Skin of body (tissue), 2 donors: ENCODE results near the gene SREK1IP1. TPM values are rescaled to one million over a fixed set of nuclear protein-coding genes. Genes with fewer than 3 reads are reported as not detected.
"Not testable (repeated sequence)": the region's sequence is repeated elsewhere in the genome, so short reads cannot be mapped to it uniquely, and the experiment has no call there.

Experiments used
- DNase-seq: peaks from one replicate; lab custom pipeline; 2025; lab: John Stamatoyannopoulos, UW
- total RNA-seq: library from RNA; depleted of rRNA; stranded (reverse); fragments of >200 nt; gene quantifications from one replicate; pipeline ENCODE4 v1.2.3, GENCODE V29; 2014

SREK1IP1 gene
- total RNA-seq, 1 donor from 2014 or later: 15.0 TPM

DNA sequence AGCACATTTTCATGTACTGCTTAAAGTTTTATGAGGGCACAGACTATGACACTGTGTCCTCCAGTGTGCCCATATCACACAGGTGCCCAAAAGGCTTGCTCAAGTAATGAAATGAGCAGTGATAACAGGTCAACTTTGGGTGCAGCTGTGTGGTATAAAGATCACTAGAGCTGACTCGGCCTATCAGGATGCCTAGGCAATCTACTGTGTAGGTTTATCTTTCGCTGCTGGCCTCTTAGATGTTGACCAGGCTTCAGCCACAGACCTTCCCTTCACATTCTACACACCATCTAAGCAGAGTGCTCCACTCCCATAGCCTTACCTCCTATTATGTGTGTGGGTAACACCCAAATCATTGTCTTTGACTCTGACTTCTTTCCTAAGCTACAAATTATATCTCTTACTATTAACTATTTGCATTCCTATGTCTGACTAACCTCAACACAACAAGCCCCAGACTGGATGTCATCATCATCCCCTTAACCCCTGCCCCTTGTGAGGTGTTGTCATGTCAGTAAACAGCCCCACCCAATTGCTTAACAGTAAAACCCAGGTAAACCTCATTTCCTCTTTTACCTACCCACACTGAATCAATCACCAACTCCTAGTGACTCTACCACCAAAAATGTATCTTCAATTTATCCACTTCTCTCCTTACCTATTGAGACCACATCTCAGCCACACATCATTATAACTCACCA lies 2.5 kb downstream of the SREK1IP1 start:
- no peak for DNase-seq

DNA sequence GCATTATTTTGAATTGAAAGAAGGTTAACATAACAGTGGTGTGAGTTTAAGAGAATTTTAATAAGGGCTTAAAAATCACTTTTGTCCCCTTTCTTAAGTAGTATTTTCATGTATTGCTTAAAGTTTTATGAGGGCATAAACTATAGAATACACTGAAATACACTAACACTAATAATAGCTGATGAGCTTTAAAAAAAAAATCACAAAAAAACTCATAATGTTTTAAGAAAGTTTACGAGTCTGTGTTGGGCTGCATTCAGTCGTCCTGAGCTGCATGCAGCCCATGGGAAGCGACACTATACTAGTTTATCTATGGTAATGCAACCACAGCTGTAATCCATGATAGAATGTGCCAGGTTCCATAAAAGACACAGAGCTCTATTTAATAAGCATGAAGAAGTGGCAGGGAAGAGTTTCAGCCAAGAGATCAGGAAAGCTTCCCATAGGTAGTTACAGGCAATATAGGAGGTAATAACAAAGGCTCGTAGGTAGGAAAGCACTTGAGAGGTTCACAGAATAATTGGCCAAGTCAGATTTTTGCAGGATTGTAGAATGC lies 4.5 kb downstream of the SREK1IP1 start:
- no peak for DNase-seq

DNA sequence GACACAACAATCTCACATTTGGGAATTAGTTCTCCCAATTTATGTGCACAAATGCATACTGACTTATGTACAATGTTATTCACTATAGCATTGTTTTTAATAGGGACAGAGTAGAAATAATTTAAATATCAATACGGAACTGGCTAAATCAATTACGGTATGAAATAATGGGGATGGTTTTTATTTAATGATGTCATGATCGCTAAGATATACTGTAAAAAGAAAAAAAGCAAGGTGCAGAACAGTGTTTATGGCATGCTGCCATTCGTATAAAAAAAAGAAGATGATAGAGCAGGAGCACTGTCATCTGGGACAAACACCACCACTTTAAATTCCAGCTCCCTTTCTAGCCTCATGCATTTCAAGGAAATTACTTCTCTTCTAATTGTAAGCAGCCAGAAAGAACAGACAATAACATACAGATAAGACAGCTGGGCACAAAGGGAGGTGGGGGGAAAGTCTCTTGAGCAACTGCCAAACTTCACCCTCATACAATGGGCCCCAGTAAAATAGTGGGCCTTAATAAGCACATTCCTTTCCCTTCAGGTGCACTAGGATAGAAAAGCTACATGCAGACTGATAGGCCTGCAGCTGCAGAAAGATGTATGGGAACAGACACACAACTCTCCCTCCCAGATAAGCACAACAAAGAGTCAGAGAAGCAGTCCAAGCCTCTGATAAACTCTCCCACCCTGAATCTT lies 8.4 kb downstream of the SREK1IP1 start:
- no peak for DNase-seq

DNA sequence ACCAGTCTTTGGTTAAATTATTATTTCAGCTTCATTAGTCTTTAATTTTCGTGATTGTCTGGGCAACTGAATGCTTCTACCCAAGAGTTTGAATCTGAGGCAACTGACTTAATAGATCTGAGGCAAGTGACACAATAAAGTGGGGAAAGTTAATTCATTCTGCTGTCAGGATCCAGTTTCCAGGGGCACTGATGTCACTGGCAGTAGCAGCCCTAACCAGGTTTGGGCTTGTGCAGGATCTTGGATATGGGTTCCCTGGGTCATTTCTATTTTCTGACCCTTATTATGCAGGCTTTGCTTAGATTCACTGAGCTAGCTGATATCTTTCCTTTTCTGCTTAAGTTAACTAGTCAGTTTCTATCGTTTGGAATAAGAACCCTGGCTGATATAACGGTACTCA lies 9.6 kb downstream of the SREK1IP1 start:
- DNase-seq: no peak

DNA sequence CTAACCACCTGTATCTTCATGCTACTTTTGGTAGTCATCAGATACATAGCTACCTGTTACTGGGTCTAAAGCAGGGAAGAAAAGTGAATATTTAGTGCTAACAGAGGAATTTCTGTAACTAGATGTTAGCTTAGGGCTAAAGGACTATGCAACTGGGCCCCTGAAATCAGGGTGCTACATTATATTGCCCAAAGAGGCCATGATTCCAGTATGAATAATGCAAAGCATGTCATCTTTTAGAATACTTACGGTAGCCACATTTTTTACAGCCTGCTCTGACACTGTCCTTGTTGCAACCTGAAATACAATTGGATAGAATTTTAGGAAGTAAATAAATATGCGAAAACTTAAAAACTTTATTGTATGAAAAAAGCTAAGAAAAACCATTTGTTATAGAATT lies 14.4 kb downstream of the SREK1IP1 start:
- no peak for DNase-seq

DNA sequence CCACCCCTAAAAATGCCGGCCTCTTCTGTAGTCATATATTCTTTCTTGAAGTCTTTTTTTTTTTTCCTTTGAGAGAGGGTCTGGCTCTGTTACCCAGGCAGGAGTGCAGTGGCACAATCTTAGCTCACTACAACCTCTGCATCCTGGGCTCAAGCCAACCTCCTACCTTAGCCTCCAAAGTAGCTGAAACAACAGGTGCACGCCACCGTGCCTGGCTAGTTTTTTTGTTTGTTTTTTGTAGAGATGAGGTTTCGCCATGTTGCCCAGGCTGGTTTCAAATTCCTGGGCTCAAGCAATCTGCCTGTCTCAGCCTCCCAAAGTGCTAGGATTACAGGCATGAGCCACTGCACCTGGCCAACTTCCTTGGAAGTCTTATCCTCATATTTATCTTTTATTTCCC lies 19.1 kb downstream of the SREK1IP1 start:
- DNase-seq: no peak

DNA sequence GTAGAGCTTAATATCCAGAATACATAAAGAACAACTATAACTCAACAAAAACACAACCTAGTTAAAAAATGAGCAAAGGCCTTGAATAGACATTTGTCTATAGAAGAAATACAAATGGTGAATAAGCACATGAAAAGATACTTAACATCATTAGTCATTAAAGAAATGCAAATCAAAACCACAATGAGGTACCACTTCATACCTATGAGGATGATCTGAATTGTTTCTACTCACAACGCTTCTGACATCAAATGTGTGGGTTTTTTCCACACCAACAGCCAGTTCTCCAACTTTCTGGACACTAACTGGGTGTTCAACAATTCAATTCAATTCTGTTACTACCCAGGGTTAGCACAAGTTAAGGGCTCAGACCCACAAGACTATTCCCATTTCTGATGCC lies 22.0 kb downstream of the SREK1IP1 start:
- DNase-seq: no peak

DNA sequence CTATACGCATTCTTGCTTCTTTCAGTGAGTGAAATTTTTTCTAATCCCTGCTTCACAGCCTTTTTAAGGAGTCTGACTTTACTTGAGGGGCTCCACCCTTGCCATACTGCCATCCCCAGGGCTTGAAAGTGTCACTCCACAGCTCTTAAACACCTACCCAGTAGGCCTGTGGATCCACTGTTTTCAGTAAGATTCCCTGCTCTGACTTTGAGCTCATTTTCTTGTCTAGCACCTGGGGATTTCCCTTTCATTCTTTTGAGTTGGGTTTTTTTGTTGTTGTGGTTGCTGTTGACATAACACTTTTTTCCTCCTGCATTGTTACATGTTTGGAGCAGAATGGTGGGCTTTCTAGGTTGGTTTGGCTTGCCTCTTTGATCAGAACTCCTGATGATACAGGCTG lies 23.6 kb downstream of the SREK1IP1 start:
- DNase-seq: no peak

DNA sequence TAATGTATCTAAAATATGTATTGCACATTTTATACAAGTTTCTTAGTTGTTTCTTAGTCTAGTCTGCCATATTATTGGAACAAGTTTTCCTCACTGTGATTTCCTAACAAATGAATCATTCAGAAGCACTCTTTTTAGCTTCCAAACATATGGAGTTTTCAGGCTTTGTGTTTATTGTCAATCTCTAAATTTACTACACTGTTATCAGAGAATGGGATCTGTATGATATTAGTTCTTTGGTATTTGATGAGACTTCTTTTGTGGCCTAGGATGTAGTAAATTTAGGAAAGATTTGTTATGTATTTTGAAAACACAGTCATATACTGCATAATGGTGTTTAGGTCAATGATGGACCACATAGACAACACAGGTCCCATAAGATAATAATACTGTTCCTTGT lies 25.7 kb downstream of the SREK1IP1 start:
- no peak for DNase-seq

DNA sequence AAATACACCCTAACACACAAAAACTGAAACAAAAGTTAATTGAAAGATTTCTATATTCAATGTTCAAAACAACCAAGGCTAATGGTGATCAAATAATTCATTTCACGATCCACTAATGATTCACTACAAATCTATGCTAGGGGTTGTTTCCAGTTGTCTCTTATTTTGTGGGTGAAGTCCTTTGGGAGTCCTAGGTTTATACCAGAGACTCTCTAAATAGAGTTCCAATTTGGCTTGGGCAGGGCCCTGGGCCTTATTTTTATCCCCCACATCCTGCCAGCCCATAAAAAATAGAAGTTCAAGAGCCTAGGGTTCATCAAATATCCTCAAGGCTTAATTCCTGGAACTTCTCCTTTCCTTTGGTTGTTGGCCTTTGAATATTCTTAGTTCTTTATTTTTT lies 26.1 kb downstream of the SREK1IP1 start:
- no peak for DNase-seq

DNA sequence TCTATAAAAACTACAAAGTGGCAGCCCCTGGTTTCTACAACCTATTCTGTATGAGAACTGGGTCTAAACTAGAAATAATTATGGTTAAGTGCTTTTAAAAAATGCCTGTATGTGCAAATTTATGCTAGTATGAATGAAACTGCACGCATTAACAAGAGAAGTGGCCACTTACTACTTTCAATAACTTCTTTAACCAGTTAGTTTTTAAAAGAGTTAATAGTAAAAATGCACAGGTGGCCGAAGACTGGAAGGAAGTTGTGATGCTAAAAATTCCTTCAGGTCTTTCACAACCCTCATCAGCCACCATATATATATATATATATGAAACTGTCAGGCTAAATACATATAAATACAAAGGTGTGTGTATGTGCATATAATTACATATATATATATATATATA lies 41.3 kb downstream of the SREK1IP1 start:
- no peak for DNase-seq

DNA sequence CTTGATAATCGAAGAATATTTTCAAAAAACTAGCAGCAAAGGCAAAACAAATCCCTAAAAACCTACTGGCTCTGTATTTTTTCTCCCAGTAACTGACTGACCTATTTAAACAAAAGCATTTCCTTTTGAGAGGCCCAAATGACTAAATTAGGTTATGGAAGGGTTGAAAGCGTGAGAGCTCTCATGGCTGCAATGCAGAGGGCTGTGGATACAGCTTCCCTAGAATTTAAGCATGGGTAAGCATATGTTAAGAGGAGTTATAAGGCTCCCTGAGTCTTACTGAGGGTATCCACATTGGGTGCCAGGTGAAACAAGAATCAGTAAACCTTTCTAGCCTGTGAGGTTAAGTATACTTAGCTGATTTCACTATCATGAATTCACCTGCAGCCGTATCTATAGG lies 45.9 kb downstream of the SREK1IP1 start:
- no peak for DNase-seq

DNA sequence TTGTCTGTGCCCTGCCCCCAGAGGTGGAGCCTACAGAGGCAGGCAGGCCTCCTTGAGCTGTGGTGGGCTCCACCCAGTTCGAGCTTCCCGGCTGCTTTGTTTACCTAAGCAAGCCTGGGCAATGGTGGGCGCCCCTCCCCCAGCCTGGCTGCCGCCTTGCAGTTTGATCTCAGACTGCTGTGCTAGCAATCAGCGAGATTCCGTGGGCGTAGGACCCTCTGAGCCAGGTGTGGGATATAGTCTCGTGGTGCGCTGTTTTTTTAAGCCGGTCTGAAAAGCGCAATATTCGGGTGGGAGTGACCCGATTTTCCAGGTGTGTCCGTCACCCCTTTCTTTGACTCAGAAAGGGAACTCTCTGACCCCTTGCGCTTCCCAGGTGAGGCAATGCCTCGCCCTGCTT lies 54.0 kb downstream of the SREK1IP1 start:
- DNase-seq: not testable (repeated sequence)

DNA sequence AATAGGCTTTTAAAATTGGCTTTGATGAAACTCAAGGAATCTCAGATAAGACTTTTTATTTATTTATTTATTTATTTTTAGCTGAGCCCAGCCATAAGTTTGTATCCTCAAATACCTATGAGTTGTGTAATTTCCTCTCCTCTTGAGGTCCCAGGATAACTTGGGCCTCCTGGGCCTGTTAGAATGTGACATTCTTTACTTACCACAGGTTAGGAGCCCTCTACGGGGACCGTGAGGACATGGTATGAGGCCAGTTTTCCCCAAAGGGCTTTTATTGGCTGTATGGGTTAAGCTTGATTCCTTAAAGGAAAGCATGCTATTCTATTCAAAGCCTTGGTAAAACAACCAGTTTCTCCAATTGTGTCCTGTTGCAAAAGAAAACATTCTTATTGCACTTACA lies 61.3 kb downstream of the SREK1IP1 start:
- no peak for DNase-seq

DNA sequence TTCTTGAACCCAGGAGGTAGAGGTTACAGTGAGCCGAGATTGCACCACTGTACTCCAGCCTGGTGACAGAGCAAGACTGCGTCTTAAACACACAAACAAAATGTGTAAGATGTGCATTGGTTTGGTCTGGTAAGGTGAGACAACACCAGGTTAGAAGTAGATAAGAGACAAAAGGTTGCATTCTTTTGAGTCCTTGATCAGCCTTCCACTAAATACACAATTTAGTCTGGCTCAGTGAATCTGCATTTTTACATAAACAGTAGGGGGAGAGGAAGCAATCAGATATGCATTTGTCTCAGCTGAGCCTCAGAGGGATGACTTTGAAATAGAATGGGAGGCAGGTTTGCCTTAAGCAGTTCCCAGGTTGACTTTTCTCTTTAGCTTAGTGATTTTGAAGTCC lies 62.4 kb downstream of the SREK1IP1 start:
- DNase-seq: not testable (repeated sequence)

DNA sequence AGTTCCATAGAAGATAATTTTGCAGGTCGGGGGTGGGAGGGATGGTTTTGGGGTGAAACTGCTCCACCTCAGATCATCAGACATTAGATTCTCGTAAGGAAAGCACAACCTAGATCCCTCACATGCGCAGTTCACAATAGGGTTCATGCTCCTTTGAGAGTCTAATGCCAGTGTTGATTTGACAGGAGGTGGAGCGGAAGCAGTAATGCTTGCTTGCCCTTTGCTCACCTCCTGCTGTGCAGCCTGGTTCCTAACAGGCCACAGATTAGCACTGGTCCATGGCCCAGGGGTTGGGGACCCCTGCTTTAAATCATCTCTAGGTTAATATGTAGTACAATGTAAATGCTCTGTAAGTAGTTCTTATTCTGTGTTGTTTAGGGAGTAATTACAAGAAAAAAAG lies 67.7 kb downstream of the SREK1IP1 start:
- DNase-seq: no peak

DNA sequence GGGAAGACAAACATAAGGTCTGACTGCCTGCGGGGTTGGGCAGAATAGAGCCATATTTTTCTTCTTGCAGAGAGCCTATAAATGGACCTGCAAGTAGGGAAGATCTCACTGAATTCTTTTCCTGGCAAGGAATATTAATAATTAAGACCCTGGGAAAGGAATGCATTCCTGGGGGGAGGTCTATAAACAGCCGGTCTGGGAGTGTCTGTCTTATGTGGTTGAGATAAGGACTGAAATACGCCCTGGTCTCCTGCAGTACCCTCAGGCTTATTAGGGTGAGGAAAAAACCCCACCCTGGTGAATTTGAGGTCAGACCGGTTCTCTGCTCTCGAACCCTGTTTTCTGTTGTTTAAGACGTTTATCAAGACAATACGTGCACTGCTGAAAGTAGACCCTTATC lies 72.1 kb downstream of the SREK1IP1 start:
- DNase-seq: not testable (repeated sequence)

DNA sequence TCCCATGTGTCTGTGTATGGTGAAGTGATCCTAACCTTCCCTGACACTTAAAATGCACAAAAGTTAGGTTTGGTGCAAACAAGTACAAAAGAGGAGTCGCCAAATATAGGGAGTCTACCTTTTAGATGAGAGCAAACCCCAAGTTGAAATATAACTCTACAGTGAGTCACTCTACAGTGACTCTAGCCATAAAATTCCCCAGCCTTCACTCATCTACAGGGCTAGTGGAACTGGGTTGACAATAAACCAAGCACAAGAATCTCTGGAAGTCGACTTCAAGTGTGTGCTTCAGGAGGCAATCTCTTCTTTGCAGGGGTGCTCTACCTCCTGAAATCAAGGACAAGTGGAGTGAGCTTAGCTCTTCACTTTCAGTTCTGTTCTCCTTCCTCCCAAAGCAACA lies 74.9 kb downstream of the SREK1IP1 start:
- DNase-seq: no peak

DNA sequence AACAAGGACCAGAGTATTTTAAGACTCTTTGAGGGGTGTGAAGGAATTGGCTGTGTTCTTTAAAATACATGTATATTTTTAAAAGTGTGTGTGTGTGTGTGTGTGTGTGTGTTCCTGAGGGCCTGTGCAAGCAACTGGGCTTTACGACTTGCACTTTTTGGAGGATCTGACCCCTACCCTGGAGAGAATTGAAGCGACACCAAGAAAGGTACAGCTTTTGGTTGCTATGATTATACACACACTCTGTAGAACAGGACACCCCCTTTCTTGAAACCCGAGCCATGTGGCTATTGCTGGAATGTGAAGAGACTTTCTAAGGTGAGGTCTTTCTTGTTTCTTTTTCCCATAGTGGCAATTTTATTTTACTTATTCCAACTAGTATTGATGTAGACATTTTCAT lies 77.2 kb downstream of the SREK1IP1 start:
- DNase-seq: no peak

DNA sequence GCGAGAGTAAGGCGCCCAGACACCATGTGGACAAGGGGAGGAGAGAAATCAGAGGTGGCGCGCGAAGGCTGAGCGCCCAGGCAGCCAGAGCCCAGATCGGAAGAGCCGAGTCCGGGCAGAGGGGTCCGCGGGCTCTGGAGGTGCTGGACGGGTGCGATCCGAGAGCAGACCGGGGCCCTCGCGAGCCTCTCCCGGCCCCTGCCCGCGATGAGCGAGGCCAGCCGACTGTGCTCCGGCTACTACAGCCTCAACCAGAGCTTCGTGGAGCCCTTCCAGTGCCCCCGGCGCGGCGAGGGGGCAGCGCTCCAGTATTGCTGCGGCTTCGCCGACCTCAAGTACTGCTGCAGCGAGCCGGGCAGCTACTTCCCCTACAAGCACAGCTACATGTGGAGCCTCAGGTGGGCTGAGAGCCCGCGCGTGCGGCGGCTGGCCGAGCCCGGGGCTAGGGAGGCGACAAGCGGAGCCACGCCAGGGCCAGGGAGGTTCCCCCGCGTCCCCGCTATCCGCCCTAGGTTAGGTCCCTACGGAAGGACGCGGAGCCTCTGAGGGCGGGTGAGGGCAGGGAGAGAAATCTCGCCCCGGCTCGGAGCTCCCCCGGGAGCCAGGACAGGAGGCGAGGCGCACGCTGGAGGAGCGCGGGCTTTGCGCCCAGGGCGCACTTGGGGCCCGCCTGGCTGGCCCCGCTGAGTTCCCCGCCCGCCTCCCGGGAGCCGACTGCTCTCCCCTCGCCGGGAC lies 77.9 kb downstream of the SREK1IP1 start, which contains the start of gene SHISAL2B:
TSS of gene SHISAL2B (plus strand) at position 87 of the 735 bp plus-strand sequence. CDS start at position 208, 121 bp downstream.
- DNase-seq: no peak

DNA sequence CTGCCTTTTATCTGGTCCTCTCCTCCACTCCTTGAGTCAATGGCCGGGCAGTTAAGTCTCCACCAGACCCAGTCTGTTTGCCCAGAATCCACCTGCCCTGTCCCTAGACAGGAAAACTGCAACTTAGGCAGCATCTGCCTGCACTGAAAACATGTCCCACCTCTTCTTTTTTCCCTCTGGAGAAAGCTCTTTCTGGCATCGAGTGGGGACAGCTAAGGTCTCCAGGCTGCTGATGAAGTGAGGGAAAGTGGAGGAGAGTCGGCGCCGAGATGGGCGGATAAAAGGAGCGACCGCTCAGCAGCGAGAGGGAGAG lies 78.4 kb downstream of the SREK1IP1 start:
- DNase-seq: no peak

DNA sequence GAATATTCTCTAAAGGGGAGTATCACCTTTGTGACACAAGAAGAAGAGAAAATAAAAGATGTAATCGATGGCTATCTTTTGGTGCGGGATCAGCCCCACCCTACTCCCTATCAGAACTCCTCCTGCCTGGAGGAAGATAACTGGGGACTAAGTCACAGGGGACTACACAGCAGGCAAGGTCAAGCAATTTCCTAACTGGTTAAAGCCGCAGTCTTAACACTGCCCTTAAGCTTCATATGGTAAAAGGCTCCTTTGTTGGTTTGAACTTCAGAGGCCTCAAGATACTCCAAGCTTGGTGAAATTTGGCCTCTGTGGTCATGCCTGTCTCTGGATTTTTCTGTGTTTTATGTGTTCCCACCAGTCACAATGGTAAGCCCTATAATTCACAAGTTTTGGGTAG lies 79.5 kb downstream of the SREK1IP1 start:
- DNase-seq: no peak
